GM19468 (cell line): Measurements from ENCODE around the gene P2RX7.
"Not testable (repeated sequence)": the region's sequence is repeated elsewhere in the genome, so short reads cannot be mapped to it uniquely, and the experiment has no call there.

Experiments
- ATAC-seq: cut with Tn5 transposase; IDR thresholded peaks from one replicate; pipeline ENCODE4 v1.9.1; 2021; ENCODE audit warnings: mild to moderate bottlenecking, moderate library complexity, moderate number of reproducible peaks; ENCODE audit not compliant: unreplicated experiment; ENCODE audit errors: extremely low read depth

The P2RX7 gene

DNA sequence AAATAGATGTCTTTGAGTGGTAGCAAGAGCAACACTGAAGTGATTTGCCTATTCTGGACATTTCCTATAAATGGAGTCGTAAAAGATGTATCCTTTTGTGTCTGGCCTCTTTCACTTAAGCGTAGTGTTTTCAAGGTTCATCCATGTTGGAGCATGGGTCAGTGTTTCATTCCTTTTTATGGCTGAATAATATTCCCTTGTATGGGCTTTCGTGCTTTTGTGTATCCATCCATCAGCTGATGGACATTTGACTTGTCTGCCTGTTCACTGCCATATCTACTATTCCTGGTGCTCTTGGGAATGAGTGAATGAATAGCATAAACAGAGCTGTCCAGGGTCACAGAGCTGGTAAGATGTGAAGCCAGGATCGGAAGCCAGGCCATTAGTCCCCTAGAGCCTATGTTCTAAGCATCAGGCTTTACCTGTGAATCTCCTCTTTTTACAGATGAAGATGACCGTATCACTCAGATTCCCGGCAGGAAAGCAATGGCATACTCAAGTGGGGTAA lies 1.8 kb upstream of the P2RX7 start:
- ATAC-seq: no peak

DNA sequence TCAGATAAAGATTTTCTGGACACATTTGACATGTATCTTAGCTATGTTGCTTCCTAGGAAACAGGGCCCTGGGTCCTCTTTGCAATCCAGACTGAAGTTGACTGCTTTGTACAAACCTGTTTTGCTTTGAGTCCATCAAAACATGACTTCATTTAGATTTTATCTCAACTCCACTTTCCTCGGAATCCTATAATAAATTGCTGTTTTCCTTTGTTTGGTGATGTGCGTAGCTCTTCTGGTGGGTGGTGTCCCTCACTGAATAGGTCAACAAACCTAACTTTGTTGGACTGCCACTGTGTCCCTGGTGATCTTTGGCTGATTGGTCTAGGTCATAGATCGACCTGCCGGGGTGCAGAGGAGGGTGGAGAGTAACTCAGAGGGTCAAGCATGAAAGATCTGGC lies 735 bp upstream of the P2RX7 start:
- ATAC-seq: no peak

DNA sequence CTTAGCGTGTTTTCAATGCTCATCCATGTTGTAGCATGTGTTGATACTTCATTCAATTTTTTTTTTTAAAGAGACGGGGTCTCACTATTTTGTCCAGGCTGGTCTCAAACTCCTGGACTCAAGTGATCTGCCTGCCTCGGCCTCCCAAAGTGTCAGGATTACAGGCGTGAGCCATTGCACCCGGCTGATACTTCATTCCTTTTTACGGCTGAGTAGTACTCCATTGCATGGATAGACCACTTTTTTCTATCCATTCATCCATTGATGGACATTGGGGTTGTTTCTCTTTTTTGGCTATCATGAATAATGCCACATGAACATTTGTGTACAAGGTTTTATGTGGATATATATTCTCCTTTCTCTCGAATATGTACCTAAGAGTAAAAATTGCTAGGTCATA lies 1.2 kb downstream of the P2RX7 start:
- ATAC-seq: no peak

GRCh38 chr12:121135320-121135719 lies 2.6 kb downstream of the P2RX7 start:
- no peak for ATAC-seq

- ATAC-seq: no peak
Measured at GRCh38 chr12:121137512-121137911, 4.8 kb downstream of the P2RX7 start.

DNA sequence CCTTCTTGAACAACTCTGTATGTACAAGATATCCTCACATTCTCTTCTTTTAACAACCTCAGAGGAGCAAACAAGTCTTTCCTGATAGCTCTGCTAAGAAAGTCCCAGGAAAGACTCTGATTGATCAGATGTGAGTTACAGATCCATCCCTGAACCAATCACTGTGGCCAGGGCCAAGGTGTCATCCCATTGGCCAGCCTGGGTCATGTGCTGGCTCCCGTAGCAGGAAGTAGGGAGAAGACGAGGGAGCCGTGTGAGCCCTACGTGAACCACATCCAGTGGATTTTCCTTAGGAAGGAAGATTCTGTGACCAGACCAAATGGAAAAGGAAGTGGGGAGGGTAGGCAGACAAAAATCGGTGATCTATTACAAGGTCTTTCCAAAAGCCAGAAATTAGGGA lies 5.6 kb downstream of the P2RX7 start:
- ATAC-seq: no peak

- ATAC-seq: no peak
Measured at GRCh38 chr12:121139286-121139685, 6.6 kb downstream of the P2RX7 start.

- ATAC-seq: no peak
Measured at GRCh38 chr12:121142171-121142950, 9.7 kb downstream of the P2RX7 start.

GRCh38 chr12:121144416-121144914 lies 11.8 kb downstream of the P2RX7 start:
- ATAC-seq: no peak

DNA sequence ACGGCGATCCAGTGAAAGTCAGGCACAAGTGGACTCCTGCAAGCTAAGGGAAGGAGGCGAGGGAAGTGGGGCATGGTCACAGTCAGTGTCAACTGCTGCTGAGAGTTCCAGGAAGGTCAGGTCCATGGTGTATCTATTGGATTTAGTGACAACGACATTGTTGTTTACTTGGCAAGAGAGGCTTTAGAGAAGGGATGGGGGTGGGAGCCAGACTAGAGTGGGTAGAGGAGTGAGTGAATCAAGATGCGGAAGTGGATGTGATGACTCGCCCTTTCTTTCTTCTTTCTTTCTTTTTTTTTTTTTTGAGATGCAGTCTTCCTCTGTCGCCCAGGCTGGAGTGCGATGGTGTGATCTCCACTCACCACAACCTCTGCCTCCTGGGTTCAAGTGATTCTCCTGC lies 12.5 kb downstream of the P2RX7 start:
- ATAC-seq: no peak

DNA sequence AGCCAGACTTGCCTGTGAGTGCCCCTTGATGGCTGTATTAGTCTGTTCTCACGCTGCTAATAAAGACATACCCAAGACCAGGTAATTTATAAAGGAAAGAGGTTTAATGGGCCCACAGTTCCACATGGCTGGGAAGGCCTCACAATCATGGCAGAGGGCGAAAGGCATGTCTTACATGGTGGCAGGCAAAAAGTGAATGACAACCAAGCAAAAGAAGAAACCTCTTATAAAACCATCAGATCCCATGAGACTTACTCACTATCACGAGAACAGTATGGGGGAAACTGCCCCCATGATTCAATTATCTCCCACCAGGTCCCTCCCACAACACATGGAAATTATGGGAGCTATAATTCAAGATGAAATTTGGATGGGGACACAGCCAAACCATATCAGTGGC lies 16.6 kb downstream of the P2RX7 start:
- ATAC-seq: not testable (repeated sequence)

GRCh38 chr12:121154793-121155375 lies 22.2 kb downstream of the P2RX7 start:
- ATAC-seq: no peak

DNA sequence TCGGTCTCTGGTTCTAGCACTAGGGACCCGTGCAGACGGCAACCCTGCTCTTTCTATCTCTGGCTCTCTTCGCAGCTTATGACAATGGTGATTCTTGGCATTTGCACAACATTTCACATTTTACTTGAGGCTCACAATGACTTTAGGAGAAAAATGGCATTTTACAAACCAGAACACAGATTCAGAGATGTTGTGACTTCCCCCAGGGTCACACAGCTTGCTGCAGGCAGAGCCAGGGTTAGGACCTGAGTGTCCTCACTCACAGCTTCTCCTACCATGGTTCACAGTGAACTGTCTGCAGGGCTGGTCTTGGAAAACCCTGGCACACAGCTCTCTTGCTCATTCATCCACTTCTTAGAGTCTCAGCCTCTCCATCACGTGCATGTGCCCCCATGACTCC lies 23.7 kb downstream of the P2RX7 start:
- no peak for ATAC-seq

- no peak for ATAC-seq
Measured at GRCh38 chr12:121158085-121158484, 25.4 kb downstream of the P2RX7 start.

DNA sequence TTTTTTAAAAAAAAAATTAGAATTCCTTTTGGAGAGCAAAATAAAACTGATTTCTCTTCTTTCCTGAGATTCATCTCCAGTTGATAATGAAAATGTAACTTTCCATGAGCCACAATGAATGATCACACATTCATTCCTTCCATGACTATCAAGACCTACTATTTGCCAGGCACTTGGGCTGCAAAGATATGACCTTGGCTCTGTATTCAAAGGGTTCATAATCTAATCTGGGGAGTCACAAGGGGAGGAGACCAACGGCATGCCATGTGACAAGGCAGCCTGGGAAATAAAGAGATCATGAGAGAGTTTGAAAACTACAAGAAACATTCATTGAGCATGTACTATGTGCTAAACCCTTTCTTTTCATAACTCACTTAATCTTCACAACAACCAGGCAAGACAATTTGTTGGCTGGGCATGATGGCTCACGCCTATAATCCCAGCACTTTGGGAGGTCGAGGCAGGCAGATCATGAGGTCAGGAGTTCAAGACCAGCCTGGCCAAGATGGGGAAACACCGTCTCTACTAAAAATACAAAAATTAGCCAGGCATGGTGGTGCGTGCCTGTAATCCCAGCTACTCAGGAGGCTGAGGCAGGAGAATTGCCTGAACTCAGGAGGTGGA lies 26.2 kb downstream of the P2RX7 start:
- ATAC-seq: not testable (repeated sequence)

DNA sequence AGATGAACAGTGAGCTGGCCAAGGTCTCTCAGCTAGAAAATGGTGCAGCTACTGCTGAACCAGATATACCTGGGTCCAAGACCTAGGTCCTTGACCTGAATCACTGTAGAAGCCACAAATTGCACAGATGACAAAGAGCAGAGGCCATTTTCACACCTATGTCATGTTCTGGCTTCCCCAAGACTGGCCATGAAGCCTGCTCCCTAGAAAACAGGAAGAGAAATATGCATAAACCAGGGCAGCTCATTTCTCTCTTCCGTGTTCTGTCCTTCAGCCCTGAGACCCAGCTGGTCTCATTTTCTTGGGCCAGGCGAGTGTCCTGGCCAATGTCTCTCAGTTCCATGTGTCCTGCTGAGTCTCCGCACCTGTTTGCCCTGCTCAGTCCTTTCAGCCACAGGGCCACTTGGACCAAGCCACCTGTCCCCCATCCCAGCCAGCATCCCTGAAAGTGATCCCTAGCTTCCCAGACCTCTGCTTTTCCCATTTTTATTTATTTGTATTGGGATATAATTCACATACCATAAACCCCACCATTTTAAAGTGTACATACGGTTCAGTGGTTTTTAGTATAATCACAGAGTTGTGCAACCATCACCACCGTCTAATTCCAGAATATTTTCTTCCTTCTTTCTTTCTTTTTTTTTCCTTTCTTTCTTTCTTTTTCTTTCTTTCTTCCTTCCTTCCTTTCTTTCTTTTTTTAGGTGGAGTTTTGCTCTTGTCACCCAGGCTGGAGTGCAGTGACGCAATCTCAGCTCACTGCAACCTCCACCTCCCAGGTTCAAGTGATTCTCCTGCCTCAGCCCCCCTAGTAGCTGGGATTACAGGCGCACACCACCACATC lies 27.0 kb downstream of the P2RX7 start:
- no peak for ATAC-seq

DNA sequence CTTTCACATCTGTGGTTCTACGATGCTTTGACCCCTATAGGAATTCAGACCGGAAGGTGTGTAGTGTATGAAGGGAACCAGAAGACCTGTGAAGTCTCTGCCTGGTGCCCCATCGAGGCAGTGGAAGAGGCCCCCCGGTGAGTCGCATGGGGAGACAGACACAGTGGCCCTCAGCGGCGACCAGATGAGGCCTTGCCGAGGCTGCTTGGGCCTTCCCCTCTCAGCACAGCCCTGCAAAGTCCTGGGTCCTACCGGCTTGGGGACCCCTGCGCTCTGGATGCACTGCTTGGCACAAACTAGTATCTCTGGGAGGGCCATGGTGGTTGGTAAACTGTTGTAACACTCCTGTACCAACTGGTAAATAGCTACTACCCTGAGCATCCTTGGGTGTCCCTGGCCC lies 29.7 kb downstream of the P2RX7 start:
- no peak for ATAC-seq

DNA sequence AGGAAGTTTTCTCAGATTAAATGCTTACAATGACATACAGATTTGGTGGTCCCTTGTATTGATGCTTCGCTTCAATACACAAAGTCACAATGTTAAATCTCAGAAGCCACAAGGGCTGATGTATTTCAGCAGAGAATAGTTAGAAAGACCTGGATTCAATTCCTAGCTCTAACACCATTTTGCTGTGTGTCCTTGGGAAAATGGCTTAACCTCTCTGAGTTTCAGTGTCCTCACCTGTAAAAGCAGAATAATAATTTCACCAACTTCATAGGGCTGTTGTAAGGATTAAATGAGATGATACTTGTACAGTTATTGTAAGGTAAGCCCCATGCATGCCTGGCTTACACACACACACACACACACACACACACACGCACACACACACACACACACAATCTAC lies 30.3 kb downstream of the P2RX7 start:
- no peak for ATAC-seq

DNA sequence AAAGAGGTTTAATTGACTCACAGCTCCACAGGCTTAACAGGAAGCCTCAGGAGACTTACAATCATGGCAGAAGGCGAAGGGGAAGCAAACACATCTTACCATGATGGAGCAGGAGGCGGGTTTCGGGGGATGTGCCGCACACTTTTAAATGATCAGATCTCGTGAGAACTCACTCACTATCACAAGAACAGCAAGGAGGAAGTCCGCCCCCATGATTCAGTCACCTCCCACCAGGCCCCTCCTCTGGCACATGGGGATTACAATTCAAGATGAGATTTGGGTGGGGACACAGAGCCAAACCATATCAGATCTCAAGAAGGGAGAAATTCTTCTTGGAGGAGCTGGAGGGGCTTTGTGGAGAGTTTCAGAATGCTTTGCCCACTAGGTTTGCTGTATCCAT lies 32.2 kb downstream of the P2RX7 start:
- not testable (repeated sequence) for ATAC-seq

DNA sequence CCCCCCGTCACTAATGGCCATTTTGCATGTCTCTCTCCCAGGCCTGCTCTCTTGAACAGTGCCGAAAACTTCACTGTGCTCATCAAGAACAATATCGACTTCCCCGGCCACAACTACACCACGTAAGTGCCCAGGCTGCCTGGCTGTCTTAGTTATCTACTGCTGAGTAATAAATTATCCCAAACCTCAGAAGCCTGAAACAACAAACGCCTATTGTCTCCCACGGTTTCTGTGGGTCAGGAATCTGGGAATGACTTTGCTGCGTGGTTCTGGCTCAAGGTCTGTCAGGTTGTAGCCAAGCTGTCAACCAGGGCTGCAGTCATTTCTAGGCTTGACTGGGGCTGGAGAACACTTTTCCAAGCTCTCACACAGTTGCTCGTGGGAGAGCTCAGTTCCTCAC lies 32.6 kb downstream of the P2RX7 start:
- ATAC-seq: no peak
